Measurements from ENCODE around the gene SRGAP3.

SRGAP3 gene

GRCh38 chr3:9137676-9138075, 111.8 kb downstream of the SRGAP3 start:
- DNase-seq = no peak

GRCh38 chr3:9136746-9137465, 112.5 kb downstream of the SRGAP3 start:
- no peak for DNase-seq

GRCh38 chr3:9135930-9136525, 113.4 kb downstream of the SRGAP3 start:
- DNase-seq = no peak

GRCh38 chr3:9135526-9135925, 113.9 kb downstream of the SRGAP3 start:
- DNase-seq = no peak

- no peak for DNase-seq
These were observed 115.8 kb downstream of the SRGAP3 start for GRCh38 chr3:9133656-9134055.

GRCh38 chr3:9130345-9131305, 118.8 kb downstream of the SRGAP3 start:
- no peak for DNase-seq

GRCh38 chr3:9129365-9129764, 120.1 kb downstream of the SRGAP3 start:
- DNase-seq = no peak

- DNase-seq = no peak
These were observed 124.0 kb downstream of the SRGAP3 start for GRCh38 chr3:9125278-9125951.

- no peak for DNase-seq
These were observed 124.7 kb downstream of the SRGAP3 start for GRCh38 chr3:9124730-9125129.

- DNase-seq = no peak
These were observed 125.6 kb downstream of the SRGAP3 start for GRCh38 chr3:9123840-9124239.

GRCh38 chr3:9122732-9123364, 126.6 kb downstream of the SRGAP3 start:
- DNase-seq = no peak

- DNase-seq = no peak
These were observed 128.0 kb downstream of the SRGAP3 start for GRCh38 chr3:9121366-9122001.

GRCh38 chr3:9119331-9119730, 130.1 kb downstream of the SRGAP3 start:
- DNase-seq = no peak

GRCh38 chr3:9118222-9118621, 131.2 kb downstream of the SRGAP3 start:
- no peak for DNase-seq

GRCh38 chr3:9117220-9117619, 132.2 kb downstream of the SRGAP3 start:
- no peak for DNase-seq

- DNase-seq = no peak
These were observed 133.1 kb downstream of the SRGAP3 start for GRCh38 chr3:9116336-9116735.

- no peak for DNase-seq
These were observed 134.1 kb downstream of the SRGAP3 start for GRCh38 chr3:9115336-9115735.

GRCh38 chr3:9113040-9113439, 136.4 kb downstream of the SRGAP3 start:
- DNase-seq = no peak

- DNase-seq = no peak
These were observed 137.6 kb downstream of the SRGAP3 start for GRCh38 chr3:9111866-9112265.

- no peak for DNase-seq
These were observed 138.0 kb downstream of the SRGAP3 start for GRCh38 chr3:9111417-9111816.

- DNase-seq = no peak
These were observed 138.6 kb downstream of the SRGAP3 start for GRCh38 chr3:9110802-9111201.

- DNase-seq = no peak
These were observed 139.1 kb downstream of the SRGAP3 start for GRCh38 chr3:9110316-9110715.

Measured in CD4-positive, alpha-beta T cell treated with Interleukin-1 beta for 1 hour (primary cell).